PC-3 (cell line): Measurements from ENCODE around the gene MBNL1.

Experiments
- EZH2 ChIP-seq: fragments of 300-600 bp; sonication (generic); IDR thresholded peaks from one replicate; pipeline ENCODE4 v1.6.1; 2017; ENCODE audit warnings: antibody characterized with exemption, mild to moderate bottlenecking, low read length; ENCODE audit not compliant: unreplicated experiment
- TF ChIP-seq, protein P1 (sequence below): fragments of 300-600 bp; sonication (generic); conservative IDR thresholded peaks from 2 replicates; pipeline ENCODE4 v1.5.1; 2017; ENCODE audit warnings: antibody characterized with exemption, low read depth, mild to moderate bottlenecking, low read length

DNA sequence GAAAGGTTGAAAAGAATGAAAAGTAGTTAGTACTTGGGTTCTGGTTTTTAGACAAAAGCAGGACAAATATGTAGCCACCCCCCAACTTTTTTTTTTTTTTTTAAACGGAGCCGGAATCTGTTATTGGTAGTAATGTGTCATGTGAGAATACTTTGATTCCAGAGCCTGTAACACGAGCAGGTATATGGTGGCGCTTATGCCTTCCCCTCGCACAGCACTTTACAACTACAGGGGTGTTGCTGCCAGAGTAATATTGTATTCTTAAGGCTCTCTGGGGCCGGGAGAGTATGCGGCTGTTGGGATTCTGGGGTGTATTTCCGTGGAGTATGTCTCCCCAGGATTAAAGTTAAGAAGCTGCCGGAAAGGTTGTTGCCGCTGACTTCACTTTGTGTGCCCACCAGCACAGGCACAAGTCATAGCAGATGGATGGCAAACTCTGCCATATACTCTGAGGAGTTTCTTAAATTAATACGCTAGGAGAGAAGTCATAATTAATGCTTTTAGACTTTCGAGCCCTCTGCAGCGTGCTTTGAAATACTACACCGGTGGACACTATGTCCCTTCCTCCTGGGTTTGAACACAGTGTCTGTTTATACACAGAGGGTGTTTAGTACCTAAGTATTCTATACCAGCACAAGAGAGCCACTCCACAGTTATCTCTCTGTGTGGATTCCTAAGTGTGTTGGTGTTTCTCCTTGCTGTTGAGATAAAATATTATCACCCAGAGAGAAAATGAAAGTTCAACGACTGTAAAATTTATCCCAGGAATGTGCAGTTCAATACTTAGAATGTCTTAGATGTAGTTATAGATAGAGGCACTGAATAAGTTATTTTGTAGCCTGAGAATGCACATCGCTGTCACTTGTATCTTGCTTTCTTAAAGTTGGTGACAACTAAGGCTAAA is 1.4 kb downstream of the MBNL1 start:
- TF ChIP-seq EZH2 = no peak
- TF ChIP-seq, protein P1, sequence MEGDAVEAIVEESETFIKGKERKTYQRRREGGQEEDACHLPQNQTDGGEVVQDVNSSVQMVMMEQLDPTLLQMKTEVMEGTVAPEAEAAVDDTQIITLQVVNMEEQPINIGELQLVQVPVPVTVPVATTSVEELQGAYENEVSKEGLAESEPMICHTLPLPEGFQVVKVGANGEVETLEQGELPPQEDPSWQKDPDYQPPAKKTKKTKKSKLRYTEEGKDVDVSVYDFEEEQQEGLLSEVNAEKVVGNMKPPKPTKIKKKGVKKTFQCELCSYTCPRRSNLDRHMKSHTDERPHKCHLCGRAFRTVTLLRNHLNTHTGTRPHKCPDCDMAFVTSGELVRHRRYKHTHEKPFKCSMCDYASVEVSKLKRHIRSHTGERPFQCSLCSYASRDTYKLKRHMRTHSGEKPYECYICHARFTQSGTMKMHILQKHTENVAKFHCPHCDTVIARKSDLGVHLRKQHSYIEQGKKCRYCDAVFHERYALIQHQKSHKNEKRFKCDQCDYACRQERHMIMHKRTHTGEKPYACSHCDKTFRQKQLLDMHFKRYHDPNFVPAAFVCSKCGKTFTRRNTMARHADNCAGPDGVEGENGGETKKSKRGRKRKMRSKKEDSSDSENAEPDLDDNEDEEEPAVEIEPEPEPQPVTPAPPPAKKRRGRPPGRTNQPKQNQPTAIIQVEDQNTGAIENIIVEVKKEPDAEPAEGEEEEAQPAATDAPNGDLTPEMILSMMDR = no peak
